Glomerular endothelial cell (primary cell): ENCODE data around the gene CTNND2. TPM values are rescaled to one million over a fixed set of nuclear protein-coding genes. Genes with fewer than 3 reads are reported as not detected.

Experiments used
- DNase-seq: peaks from one replicate; pipeline ENCODE4 v3.0.0-alpha.2; 2011; ENCODE audit warnings: low read depth, low spot score; ENCODE audit errors: extremely low read depth
- total RNA-seq: library from RNA; depleted of rRNA; stranded (reverse); fragments of >200 nt; gene quantifications from 2 replicates; pipeline ENCODE4 v1.2.3, GENCODE V29; 2015

The CTNND2 gene, protein sequence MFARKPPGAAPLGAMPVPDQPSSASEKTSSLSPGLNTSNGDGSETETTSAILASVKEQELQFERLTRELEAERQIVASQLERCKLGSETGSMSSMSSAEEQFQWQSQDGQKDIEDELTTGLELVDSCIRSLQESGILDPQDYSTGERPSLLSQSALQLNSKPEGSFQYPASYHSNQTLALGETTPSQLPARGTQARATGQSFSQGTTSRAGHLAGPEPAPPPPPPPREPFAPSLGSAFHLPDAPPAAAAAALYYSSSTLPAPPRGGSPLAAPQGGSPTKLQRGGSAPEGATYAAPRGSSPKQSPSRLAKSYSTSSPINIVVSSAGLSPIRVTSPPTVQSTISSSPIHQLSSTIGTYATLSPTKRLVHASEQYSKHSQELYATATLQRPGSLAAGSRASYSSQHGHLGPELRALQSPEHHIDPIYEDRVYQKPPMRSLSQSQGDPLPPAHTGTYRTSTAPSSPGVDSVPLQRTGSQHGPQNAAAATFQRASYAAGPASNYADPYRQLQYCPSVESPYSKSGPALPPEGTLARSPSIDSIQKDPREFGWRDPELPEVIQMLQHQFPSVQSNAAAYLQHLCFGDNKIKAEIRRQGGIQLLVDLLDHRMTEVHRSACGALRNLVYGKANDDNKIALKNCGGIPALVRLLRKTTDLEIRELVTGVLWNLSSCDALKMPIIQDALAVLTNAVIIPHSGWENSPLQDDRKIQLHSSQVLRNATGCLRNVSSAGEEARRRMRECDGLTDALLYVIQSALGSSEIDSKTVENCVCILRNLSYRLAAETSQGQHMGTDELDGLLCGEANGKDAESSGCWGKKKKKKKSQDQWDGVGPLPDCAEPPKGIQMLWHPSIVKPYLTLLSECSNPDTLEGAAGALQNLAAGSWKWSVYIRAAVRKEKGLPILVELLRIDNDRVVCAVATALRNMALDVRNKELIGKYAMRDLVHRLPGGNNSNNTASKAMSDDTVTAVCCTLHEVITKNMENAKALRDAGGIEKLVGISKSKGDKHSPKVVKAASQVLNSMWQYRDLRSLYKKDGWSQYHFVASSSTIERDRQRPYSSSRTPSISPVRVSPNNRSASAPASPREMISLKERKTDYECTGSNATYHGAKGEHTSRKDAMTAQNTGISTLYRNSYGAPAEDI (N-terminal part only)
- total RNA-seq: not detected in 2 replicates

DNA sequence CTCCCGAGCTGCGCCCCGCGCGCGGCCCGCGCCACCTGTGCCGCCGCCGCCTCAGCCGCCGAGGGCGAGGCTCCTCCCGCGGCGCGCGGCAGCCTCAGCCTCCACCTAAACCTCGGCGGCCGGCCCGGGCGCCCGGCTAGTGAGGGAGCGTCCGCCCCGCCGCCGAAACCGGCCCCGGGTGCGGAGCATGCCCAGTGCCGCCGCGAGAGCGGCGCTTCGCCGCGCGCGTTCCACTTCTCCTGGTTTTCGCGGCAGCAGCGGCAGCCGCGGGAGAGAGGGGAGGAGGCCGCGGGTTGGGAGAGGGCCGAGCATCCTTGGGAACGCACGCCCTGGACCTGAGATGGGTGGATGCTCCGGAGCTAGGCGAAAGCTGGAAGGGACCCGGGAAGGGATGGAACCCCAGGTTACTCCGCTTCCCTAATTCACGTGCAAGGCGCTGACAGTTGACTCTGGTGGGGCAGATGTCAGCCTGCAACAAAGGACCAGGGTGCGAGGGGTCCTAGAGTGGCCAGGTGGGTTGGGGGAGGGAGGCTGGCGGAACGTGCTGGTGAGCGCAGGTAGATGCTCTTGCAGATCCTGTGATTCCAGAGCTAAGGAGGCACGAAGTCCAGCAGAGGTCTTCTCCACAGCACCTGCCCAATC lies at the start of gene CTNND2:
Gene CTNND2, minus strand, starts transcription at position 182 of the 642 bp plus-strand sequence. CDS start 593 bp downstream, outside the sequence.
- DNase-seq: no peak

DNA sequence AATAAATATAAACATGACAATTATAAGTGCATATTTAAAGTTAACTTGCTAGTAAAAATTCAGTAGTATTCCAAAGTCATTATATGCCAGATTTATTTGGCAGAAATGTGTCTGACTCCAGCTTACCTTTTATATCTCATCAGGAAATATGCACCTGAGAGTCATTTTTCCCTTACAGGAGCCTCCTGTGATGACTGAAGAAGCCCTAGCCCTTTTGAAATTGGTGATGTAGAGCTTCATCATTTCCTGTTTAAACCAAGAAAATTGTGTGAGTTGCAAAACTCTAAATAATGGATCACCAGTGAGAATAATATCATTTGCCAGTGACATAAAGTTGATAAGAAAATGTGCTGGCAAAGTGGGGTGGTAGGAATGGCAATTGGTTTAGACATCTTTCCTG lies 42.1 kb upstream of the CTNND2 start:
- DNase-seq: no peak

DNA sequence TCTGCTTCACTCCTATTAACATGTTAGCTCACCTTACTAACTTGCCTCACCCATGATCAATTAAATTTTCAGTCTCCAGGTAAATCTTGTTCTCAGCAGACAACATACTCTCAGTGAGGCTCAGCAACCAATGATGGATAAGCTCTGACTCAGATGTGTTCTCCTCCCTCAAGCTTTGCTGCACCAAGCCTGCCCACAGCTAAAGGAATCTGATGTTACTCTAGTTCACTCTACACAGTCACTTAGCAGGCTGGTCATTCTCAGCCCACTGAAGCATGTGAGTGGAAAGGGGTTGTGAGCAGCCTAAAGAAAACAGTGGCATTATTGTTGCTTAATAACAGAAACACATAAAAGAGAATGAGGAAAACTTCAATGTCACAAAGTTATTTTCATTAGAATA lies 37.3 kb upstream of the CTNND2 start:
- no peak for DNase-seq

DNA sequence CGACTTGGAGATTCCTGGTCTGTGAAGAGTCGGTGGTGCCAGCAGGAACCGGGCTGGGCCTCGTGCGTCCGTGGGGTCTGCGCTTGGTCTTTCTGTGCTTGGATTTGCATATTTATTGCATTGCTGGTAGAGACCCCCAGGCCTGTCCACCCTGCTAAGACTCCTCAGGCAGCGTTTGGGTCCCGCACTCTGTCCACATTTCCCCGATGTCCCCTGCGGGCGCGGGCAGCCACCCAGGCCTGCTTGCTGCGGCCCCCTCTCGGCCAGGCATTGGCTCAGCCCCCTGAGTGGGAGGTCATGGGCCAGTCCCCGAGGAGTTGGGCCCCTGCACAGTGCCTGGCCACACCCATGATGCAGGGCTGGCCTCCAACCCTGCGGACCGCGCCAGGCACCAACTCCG lies 27.4 kb upstream of the CTNND2 start:
- no peak for DNase-seq

DNA sequence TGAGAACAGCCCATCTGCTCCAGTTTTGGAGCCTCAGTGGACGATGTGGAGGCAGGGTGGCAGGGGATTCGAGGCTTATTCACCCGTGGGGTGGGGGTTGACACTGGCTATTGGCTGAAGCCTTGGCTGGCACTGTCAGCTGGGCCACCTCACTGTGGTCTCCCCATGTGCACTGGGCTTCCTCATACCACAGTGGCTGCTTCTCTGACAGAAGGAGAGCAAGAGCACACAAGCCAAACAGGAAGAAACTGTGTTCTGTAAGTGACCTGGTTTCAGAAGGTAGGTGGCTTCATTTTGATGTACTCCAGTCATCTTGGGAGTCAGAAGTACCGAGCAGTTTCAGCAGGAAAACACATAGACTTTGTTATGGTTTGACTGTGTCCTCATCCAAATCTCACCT lies 24.7 kb upstream of the CTNND2 start:
- DNase-seq: no peak

DNA sequence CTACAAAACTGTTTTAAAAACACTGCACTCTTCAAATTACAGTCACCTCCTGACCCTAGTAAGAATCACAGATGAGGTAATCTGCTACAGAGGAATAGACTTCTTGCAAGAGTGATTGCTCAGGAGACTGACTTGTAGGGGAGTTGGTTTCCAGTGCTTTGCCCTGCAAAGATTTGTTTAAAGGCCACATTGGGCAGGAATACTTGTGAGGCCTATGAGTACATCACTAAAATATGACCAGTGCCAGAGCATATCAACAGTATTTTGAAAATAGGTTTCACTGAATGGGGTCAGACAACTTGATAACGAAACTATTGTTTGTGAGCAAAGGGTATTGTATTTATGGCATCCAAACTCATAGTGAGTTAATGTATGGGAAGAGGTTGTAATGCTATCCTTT lies 21.5 kb upstream of the CTNND2 start:
- DNase-seq: no peak

DNA sequence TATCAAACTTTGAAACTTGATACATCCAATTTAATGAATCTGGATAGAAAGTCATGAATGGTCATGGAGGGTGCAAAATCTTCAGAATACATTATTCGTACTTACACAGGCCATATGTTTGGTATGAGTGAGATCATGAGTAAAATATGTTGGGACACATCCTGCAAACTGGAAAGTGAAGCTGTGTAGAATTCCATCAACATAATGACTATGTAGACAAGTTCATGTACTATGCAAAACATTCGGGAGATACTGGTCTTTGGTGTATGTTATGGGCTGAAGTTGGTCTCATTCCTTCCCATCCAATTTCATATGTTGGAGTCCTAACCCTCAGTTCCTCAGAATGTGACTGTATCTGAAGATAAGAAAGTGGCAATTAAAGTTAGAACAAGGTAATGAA lies 18.1 kb upstream of the CTNND2 start:
- DNase-seq: no peak

DNA sequence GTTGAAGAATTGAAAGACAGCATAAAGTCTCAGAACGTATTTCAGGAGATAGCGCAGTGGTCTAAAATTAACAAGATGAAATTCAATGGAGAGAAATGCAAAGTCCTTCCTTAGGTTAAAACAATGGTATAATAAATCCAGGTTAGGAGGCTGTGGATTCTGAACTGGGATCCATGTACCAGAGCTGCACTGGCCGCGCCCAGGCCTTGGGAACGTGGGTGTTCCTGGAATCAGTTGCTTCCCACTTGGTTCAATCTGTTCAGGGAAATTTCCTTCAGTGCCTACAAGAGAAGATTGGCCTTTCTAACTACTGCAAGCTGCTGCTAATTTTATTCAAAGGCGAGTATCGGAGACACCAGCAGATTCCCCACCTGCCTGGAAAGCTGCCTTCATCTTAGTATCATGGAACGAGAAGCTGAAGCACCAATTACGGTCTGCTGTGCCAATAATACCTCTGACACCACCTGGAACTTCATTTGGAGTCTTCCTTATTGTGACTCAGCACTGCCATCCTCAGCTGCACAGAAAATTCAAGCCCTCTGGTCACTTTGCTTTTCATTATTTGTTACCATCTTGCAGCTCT lies 14.3 kb upstream of the CTNND2 start:
- DNase-seq: no peak

DNA sequence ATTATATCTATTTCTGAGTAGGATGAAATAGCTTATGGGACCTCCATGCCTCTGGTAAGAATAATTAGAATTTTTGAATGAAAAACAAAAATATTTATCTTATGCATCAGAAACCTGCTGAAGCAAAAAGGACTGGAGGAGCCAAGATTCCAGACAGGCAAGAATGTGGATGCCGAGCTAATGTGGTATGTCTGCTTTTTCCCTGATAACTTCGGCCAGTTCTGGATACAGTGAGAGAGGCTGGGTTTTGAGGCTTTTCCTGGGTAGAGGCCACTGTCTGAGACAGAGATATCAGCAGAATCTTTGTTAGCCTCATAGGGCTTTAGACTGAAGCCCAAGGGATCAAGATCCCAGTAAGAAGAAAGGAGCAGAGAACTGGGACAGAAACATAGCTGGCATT lies 5.2 kb upstream of the CTNND2 start:
- no peak for DNase-seq

DNA sequence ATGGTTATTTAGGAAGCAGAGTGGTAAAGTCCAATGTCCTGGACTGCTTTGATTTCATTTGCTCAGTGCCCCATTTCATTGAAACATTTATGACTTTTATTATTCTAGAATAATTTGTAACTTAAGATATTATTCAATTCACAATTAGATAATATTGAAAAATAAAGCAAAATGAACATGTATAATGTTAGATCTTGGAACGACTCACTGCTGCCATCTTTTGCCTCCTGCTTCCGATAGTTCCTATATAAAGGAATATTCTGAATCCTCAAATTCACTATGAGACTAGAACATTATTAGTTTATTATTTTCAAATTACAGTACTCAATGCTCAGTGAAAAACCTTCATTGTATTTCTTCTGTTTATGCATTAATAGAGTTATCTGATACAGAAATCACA lies 2.3 kb upstream of the CTNND2 start:
- no peak for DNase-seq

DNA sequence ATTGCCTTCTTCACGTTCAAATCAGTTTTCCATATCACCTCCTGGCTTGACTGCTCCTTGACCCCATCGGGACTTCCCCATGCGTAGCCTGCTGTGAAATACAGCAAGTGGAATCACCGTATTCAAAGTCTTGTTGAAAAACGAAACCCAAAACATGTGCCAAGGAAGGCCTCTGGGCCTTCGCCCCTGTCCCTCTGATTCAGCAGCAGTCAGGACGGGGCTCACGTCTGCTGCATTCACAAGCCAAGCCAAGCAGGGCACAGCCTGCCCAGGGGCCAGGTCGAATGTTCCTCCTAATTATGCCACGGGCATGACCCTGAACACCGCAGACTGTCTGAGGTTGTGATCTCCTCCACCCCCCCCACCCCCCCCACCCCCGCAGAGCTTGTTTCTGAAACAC lies 960 bp upstream of the CTNND2 start:
- no peak for DNase-seq

DNA sequence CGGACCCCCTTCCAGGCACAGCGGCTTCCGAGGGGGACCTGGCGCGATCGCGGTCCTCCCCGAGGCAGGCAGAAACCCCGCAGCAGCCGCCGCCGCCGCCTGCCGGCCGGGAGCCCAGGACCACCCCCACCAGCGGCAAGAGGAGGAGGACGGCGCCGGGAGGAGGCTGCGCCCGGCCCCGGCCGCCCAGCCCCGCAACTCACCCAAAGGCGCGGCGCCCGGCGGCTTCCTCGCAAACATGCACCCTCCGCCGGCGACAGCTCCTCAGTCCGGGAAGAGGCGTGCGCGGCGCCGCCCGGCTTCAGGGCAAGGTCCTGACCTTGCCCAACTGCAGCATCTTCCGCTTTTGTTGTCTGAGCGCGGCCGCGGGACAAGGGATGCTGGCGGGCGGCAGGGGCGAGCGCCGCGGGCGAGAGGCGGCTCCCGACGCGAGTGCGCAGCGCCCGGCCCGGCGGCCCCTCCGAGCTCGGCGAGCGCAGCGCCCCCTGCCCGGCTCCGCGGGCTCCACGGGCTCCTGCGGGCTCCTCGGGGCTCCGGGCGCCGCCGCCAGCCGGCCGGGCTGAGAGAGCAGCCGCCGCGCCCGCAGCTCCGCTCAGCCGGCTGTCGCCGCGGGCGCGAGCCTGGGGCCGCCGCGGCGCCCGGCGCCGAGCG lies 507 bp downstream of the CTNND2 start:
- DNase-seq: no peak

DNA sequence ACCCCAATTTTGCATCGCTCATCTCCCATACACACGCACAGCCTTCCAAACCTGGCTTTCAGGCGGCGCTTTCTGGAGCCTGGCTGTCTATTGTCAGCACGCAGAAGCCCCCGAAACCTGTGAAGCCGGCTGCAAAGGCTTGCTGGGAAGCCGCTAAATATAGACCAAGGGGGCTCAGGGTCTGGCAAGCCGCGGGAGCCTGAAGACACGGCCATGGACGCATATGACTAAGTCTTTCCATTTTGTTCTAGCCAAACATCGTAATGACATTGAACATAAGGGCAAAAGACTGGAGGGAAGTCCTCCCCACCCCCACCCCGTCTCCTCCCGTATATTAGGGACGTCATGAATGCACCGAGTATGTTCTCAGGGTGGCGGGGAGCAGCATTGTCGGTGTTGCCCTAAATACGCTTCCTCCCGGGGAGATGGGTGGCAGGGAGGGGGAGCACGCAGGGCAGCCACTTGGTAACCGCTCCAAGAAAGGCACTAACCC lies 1.1 kb downstream of the CTNND2 start:
- no peak for DNase-seq

DNA sequence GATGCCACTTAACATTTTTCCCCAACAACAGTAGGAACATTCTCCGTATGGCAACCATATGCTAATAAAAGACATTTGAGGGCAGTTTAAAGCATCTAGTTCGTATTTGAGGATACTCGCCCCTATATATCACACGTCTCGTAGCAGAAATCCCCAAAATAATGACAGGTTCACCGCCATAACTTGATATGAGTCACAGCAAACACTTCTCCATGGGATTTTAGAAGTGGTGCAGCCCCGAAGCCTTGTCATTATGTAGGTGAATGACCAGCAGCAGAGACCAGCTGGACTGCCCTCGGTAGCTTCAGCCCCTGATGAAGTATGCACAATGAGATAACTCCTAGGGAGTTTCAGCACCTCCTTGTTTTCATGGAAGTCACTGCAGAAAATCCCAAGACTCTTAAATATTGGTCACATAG lies 2.0 kb downstream of the CTNND2 start:
- no peak for DNase-seq

DNA sequence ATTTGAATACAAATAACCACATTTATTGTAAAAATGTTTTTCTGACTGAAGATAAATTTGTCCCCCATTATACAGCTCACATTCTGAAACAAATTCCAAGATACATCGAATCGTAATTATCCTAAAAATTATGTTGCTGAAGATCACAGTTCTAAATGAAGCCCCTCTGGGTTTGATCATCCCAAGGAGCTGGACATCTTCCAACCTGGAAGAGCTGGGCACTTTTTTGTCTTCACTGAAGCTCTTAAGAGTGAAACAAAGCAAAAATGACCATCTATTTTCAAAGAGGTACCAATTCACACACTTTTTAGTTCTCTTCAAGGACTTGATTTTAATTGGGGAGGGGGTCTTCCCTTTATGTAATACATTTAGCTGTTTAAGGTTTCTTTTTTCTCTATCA lies 5.5 kb downstream of the CTNND2 start:
- DNase-seq: no peak

DNA sequence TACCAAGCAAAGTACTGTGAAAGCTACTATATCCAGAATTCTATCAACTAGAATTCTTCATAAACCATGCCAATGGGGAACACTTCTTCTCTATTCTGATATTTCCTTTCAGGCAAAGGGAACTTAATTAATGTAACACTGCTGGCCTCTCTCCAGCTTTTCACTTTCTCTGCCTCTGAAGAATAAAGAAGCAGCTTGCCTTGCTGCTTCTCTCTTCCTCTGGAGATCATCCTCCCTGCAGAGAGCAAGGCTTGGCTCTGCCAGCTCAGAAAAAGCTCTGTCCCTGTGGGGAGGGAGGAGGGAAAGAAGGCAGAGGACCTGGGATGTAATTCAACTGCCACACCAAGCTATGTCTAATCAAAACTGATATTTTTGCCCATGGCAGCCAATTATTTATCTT lies 6.5 kb downstream of the CTNND2 start:
- no peak for DNase-seq

DNA sequence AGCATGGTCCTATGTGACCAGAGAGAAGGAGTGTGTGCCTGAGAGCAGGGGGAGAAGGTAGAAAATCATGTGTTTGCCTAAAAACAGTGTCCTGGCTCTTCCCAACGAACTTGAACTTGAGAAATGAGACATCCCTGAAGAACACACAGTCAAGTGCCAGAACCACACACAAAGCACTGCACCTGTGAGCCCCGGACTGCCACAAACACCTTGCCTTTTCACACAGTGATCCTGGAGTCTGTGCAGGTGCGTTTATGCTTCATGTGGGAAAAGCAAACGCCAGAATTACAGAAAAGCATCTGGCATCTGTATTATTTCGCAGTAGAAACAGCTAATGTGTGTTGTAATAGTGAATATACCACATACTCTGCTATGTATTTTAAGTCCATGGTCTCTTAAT lies 9.3 kb downstream of the CTNND2 start:
- DNase-seq: no peak

DNA sequence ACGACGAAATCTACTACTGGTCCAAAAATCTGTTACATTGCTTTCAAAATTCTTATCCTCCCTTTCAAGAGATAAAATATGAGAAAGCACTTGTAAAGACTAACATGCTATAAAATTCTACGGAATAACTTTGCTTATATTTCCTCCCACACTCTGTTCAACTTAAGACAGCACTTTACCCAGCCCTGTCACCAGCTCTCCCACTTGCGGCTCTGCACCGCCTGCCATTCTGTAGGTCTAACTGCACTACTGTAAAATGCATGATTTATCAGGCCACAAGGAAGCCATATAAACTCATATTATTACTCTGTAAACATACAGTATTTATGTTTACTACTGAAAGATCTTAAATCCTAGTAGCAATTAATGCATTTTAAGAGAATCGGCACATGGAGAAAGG lies 11.4 kb downstream of the CTNND2 start:
- DNase-seq: no peak

DNA sequence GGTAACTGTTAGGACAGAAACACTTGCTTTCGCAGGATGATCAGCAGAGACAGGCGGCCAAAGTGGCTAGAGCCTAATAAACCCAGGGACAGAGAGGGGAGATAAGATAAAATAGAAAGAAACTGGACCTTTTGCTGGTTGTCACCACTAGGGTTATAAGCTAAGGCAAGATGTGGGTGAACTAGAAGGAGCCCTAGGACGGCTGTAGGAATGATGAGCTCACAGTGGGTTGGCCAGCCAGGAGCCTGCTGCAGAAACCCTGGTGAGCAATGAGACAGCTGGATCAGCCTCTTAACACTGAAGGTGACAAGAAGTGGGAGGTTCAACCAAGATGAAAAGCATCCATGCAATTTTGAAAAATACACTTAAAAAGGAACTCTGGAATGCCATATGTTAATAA lies 13.5 kb downstream of the CTNND2 start:
- no peak for DNase-seq

DNA sequence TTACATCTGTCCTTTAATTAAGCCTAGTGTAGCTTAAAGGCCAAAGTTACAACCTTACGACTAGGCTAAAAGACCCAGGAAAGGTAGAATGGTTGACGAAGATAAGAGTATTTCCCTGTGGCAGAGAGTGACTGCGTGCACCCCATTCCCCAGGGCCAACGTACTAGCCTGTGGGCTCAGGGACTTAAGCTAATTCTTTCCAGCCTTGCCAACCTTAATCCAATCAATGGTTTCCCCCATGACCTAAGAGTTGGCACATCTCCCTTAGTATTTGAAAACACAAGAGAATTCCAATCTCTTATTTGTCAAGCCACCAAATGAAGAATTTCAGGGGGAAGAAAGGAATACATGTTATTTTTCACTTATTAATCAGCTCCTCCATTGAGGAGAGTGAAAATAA lies 16.0 kb downstream of the CTNND2 start:
- DNase-seq: no peak
